PC-3 (cell line): ENCODE results near the gene NPBWR2. TPM values are rescaled to one million over a fixed set of nuclear protein-coding genes. Genes with fewer than 3 reads are reported as not detected.

Experiments
- ATAC-seq: fragments of 200-7000 bp; cut with Tn5 transposase; 2 replicates; pipeline ENCODE4 v1.9.1; 2020; ENCODE audit warnings: mild to moderate bottlenecking, moderate library complexity
- Bru-seq: library from RNA; stranded (reverse); fragments of 400-500 nt; gene quantifications from one replicate; lab custom pipeline; 2021; lab: Mats Ljungman, UMichigan
- BruChase-seq, 2 experiments: library from RNA; stranded (reverse); fragments of 400-500 nt; gene quantifications; one replicate each; lab custom pipeline; 2021; lab: Mats Ljungman, UMichigan
- BruUV-seq: library from RNA; stranded (reverse); fragments of 400-500 nt; replicated peaks from 2 replicates; lab custom pipeline; 2021; lab: Mats Ljungman, UMichigan
- CTCF ChIA-PET: fragments of 300-600 bp; sonication (Branson Sonifier 250); formaldehyde crosslinking; loops from one replicate; lab custom pipeline; 2022; ENCODE audit warnings: antibody characterized with exemption; lab: Charles Lee
- POLR2A ChIA-PET: fragments of 300-600 bp; sonication (Branson Sonifier 250); formaldehyde crosslinking; loops from one replicate; lab custom pipeline; 2022; ENCODE audit warnings: antibody characterized with exemption; ENCODE audit not compliant: unreplicated experiment; lab: Charles Lee
- DNase-seq: peaks from one replicate; pipeline ENCODE4 v3.0.0-alpha.2; 2015
- H2AFZ ChIP-seq: fragments of 300-600 bp; sonication (generic); 2 replicates; pipeline ENCODE4 v1.6.0; 2016; ENCODE audit warnings: antibody characterized with exemption, low read length
- H3F3A ChIP-seq: fragments of 300-600 bp; sonication (generic); one replicate; pipeline ENCODE4 v1.6.0; 2017; ENCODE audit warnings: antibody characterized with exemption, low read length, control low read depth, mild to moderate bottlenecking; ENCODE audit not compliant: unreplicated experiment
- H3K27ac ChIP-seq: fragments of 300-600 bp; sonication (generic); 2 replicates; pipeline ENCODE4 v1.5.1; 2016; ENCODE audit warnings: mild to moderate bottlenecking, low read length
- H3K27me3 ChIP-seq: fragments of 300-600 bp; sonication (generic); 2 replicates; pipeline ENCODE4 v1.6.1; 2016; ENCODE audit warnings: low read length, mixed read lengths
- H3K36me3 ChIP-seq: fragments of 300-600 bp; sonication (generic); 2 replicates; pipeline ENCODE4 v1.6.1; 2016; ENCODE audit warnings: low read depth, mixed run types, low read length, mixed read lengths
- H3K4me1 ChIP-seq: fragments of 300-600 bp; sonication (generic); 2 replicates; pipeline ENCODE4 v1.5.1; 2016; ENCODE audit warnings: low read length; ENCODE audit not compliant: insufficient read depth
- H3K4me2 ChIP-seq: fragments of 300-600 bp; sonication (generic); 2 replicates; pipeline ENCODE4 v1.6.0; 2016; ENCODE audit warnings: low read length
- H3K4me3 ChIP-seq: fragments of 300-600 bp; sonication (generic); 2 replicates; pipeline ENCODE4 v1.5.1; 2016; ENCODE audit warnings: mild to moderate bottlenecking, low read length, mixed read lengths
- H3K79me2 ChIP-seq: fragments of 300-600 bp; sonication (generic); 2 replicates; pipeline ENCODE4 v1.6.1; 2017; ENCODE audit warnings: low read length, mixed read lengths
- H3K9ac ChIP-seq: fragments of 300-600 bp; sonication (generic); 2 replicates; pipeline ENCODE4 v1.6.0; 2016; ENCODE audit warnings: mild to moderate bottlenecking, low read length
- H3K9me2 ChIP-seq: fragments of 300-600 bp; sonication (generic); replicated peaks from 2 replicates; pipeline ENCODE4 v1.6.1; 2016; ENCODE audit warnings: mixed run types, low read length, mixed read lengths
- H3K9me3 ChIP-seq: fragments of 300-600 bp; sonication (generic); 2 replicates; pipeline ENCODE4 v1.6.1; 2016; ENCODE audit warnings: low read length, mixed read lengths
- H4K20me1 ChIP-seq: fragments of 300-600 bp; sonication (generic); 2 replicates; pipeline ENCODE4 v1.6.1; 2016; ENCODE audit warnings: low read length, mixed read lengths
- EZH2 ChIP-seq: fragments of 300-600 bp; sonication (generic); IDR thresholded peaks from one replicate; pipeline ENCODE4 v1.6.1; 2017; ENCODE audit warnings: antibody characterized with exemption, mild to moderate bottlenecking, low read length; ENCODE audit not compliant: unreplicated experiment
- EZH2phosphoT487 ChIP-seq: fragments of 300-600 bp; sonication (generic); IDR thresholded peaks from 2 replicates; pipeline ENCODE4 v1.6.1; 2018; ENCODE audit warnings: mild to moderate bottlenecking, antibody characterized with exemption, low read length, borderline replicate concordance
- intact Hi-C: fragments of 100-400 bp; cut with micrococcal nuclease; formaldehyde crosslinking; loops from 2 replicates; pipeline ENCODE4 v1.9.0; 2023
- long read RNA-seq: library from polyadenylated mRNA; unstranded; transcript quantifications from one replicate; pipeline ENCODE4 v2.0.0, GENCODE V29; 2021; ENCODE audit not compliant: unreplicated experiment
- total RNA-seq: library from RNA; depleted of rRNA; stranded (reverse); fragments of >200 nt; gene quantifications from 2 replicates; pipeline ENCODE4 v1.2.3, GENCODE V29; 2014; rRNA removed
- TF ChIP-seq, protein P1 (sequence below): fragments of 300-600 bp; sonication (generic); conservative IDR thresholded peaks from 2 replicates; pipeline ENCODE4 v1.5.1; 2017; ENCODE audit warnings: antibody characterized with exemption, low read depth, mild to moderate bottlenecking, low read length

The NPBWR2 gene, protein sequence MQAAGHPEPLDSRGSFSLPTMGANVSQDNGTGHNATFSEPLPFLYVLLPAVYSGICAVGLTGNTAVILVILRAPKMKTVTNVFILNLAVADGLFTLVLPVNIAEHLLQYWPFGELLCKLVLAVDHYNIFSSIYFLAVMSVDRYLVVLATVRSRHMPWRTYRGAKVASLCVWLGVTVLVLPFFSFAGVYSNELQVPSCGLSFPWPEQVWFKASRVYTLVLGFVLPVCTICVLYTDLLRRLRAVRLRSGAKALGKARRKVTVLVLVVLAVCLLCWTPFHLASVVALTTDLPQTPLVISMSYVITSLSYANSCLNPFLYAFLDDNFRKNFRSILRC
- total RNA-seq (not detected in 2 replicates), Bru-seq, nascent RNA (not detected), BruChase-seq, experiment 1, labeled RNA remaining after a 6-hour chase (not detected), BruChase-seq, experiment 2, labeled RNA remaining after a 2-hour chase (not detected)
- long read RNA-seq: 0 reads

DNA sequence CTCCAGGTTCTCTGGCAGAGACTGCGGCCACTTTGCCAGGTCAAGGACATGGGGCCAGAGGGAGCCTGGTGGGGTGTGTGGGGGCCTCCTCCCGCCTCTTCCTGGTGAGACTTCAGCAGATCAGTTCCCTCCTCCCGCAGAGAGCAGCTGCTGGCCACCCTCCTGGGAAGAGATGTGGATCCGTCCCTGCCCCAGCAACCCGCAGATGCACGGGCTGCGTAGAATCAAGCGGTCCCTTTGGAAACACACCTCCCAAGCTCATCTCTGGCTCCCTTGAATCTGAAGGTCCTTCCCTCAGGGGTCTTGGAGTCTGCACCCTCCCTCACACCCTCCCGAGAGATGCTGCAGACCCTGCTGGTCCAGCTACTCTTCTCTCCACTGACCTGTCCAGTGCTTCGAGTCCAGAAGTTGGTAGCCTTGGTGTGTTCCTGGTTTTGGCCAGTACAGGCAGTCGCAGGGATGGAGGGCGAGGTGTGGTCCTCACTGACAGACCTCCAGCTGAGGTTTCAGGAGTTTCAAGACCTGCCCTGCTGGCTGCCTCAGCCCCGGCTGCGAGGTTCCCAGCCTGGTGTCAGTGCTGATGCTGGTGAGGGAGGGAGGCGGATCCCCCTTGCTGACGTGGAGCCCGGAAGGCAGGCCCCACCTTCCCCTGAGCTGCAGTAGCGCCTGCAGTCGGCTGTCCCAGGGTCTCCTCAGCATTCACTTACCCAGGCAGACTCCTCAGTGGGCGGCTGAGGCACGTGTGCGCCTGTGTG lies at the start of gene NPBWR2:
Gene NPBWR2, minus strand, starts transcription at position 585 of the 755 bp plus-strand sequence. CDS start 734 bp downstream, outside the sequence.
- CTCF ChIA-PET: no interaction called here

DNA sequence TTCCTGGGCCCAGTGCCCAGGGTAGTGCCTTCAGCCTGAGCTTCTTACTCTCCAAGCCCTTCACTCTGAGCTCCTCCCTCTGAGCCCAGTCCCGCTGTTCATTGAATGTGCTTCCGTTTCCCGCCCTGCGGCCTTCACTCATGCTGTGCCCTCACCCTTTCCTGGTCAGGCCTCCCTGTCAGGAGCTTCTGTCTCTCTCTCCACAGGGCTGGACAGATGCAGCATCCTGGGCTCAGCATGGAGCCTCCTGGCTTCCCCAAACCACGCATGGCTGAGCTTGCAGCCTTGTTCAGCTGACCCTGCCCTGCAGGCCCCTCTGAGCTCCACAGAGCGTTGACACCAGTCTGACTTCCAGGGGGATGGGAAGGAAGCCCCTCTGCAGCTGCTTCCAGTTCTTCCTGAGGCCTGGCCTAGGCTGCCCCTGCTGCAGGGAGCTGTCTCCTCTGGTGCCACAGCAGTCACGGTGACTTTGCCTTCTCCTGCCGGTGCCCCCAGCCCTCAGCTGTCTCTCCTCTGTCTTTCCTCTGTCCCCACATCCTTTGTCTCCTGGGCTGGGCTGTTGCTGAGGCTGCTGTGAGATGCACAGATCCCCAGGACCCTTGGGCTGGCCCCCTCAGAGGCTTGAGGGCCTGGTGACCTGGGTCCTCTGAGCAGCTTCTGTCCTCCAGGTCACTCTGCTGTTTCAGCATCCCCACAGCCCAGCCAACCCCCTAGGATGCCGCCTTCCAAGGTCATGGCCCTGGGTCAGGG lies 48.9 kb upstream of the NPBWR2 start:
- Histone ChIP-seq H3K36me3 (no peaks in the 10 kb centered on the region), H3K4me3 (no peak overlapping the region), H3K4me2 (no peak overlapping the region), H3K4me1 (peaks cover 15% of the 10 kb centered on the region), H3K27ac (no peak overlapping the region), H3K79me2 (no peaks in the 10 kb centered on the region), H3K9ac (no peak overlapping the region), H3K9me2 (no peaks in the 10 kb centered on the region), H3K9me3 (no peaks in the 10 kb centered on the region), H2AFZ (no peak overlapping the region), H3K27me3 (peaks cover 9% of the 10 kb centered on the region), H4K20me1 (no peaks in the 10 kb centered on the region), H3F3A (no peaks in the 10 kb centered on the region)
- ATAC-seq (no peak), DNase-seq (no peak)
- TF ChIP-seq, protein P1, sequence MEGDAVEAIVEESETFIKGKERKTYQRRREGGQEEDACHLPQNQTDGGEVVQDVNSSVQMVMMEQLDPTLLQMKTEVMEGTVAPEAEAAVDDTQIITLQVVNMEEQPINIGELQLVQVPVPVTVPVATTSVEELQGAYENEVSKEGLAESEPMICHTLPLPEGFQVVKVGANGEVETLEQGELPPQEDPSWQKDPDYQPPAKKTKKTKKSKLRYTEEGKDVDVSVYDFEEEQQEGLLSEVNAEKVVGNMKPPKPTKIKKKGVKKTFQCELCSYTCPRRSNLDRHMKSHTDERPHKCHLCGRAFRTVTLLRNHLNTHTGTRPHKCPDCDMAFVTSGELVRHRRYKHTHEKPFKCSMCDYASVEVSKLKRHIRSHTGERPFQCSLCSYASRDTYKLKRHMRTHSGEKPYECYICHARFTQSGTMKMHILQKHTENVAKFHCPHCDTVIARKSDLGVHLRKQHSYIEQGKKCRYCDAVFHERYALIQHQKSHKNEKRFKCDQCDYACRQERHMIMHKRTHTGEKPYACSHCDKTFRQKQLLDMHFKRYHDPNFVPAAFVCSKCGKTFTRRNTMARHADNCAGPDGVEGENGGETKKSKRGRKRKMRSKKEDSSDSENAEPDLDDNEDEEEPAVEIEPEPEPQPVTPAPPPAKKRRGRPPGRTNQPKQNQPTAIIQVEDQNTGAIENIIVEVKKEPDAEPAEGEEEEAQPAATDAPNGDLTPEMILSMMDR: no peak
- TF ChIP-seq EZH2phosphoT487 (no peak), EZH2 (no peak)
- BruUV-seq: no TSS peak
- ChIA-PET POLR2A (no interaction called here), CTCF (no interaction called here)
- intact Hi-C loops: no loop called here

More for the DNA sequence above, at the start of gene NPBWR2:
- H3K79me2 ChIP-seq: no peaks in the 10 kb centered on the region
- no peak for ATAC-seq
- H3K9ac ChIP-seq: no peak within 1 kb of the TSS
- H3K27me3 ChIP-seq: no peaks in the 10 kb centered on the region
- H4K20me1 ChIP-seq: no peaks in the 10 kb centered on the region
- no peak within 1 kb of the TSS for H3K4me2 ChIP-seq
- no peak within 1 kb of the TSS for H3K4me3 ChIP-seq
- H3K4me1 ChIP-seq: no peaks in the 10 kb centered on the region
- H3F3A ChIP-seq: no peaks in the 10 kb centered on the region
- BruUV-seq: no TSS peak
- DNase-seq: no peak
- no peak within 1 kb of the TSS for H2AFZ ChIP-seq
- TF ChIP-seq EZH2: no peak
- no peak for TF ChIP-seq EZH2phosphoT487
- TF ChIP-seq, protein P1: no peak
- POLR2A ChIA-PET: no interaction called here
- no peaks in the 10 kb centered on the region for H3K36me3 ChIP-seq
- intact Hi-C loops: no loop called here
- H3K27ac ChIP-seq: no peak within 1 kb of the TSS
- H3K9me3 ChIP-seq: no peaks in the 10 kb centered on the region
- H3K9me2 ChIP-seq: no peaks in the 10 kb centered on the region
